Liver (tissue), 9 donors: ENCODE results near the gene VRTN. TPM values are rescaled to one million over a fixed set of nuclear protein-coding genes. Genes with fewer than 3 reads are reported as not detected.

Experiments used
- DNase-seq: peaks from one replicate; pipeline ENCODE4 v3.0.0-alpha.2; 2017; ENCODE audit warnings: low spot score
- H3K27ac ChIP-seq, 2 donors: one replicate each; pipeline ENCODE4 v1.7.0; 2013; ENCODE audit warnings: inconsistent platforms in 2 of 2, low read length in 2 of 2, control low read depth in 1 of 2, low read depth in 1 of 2, mild to moderate bottlenecking in 1 of 2
- H3K27me3 ChIP-seq, 4 donors: one replicate each; pipeline versions ENCODE4 v1.6.1 to v1.7.0; 2013; ENCODE audit warnings: low read length in 3 of 4, inconsistent platforms in 1 of 4, mild to moderate bottlenecking in 1 of 4, moderate library complexity in 1 of 4; ENCODE audit not compliant: control insufficient read depth in 4 of 4, insufficient read depth in 4 of 4
- H3K36me3 ChIP-seq, 4 donors: one replicate each; pipeline versions ENCODE4 v1.6.1 to v1.7.0; 2013; ENCODE audit warnings: low read length in 3 of 4, mild to moderate bottlenecking in 3 of 4, low read depth in 1 of 4, moderate library complexity in 1 of 4; ENCODE audit not compliant: control insufficient read depth in 4 of 4, insufficient read depth in 3 of 4
- H3K4me1 ChIP-seq, 4 donors: one replicate each; pipeline versions ENCODE4 v1.6.1 to v1.7.0; 2013; ENCODE audit warnings: low read length in 3 of 4, mild to moderate bottlenecking in 3 of 4, moderate library complexity in 1 of 4; ENCODE audit not compliant: control insufficient read depth in 4 of 4, insufficient read depth in 4 of 4
- H3K4me3 ChIP-seq, 3 donors: one replicate each; pipeline versions ENCODE4 v1.6.1 to v1.7.0; 2013; ENCODE audit warnings: low read length in 3 of 3, control low read depth in 1 of 3, low read depth in 1 of 3, mild to moderate bottlenecking in 1 of 3
- H3K9ac ChIP-seq, 2 donors: one replicate each; pipeline ENCODE4 v1.7.0; 2013; ENCODE audit warnings: low read length in 2 of 2, mild to moderate bottlenecking in 2 of 2, moderate library complexity in 2 of 2, control low read depth in 1 of 2, low read depth in 1 of 2
- H3K9me3 ChIP-seq, 4 donors: one replicate each; pipeline versions ENCODE4 v1.6.1 to v1.7.0; 2013; ENCODE audit warnings: low read length in 3 of 4; ENCODE audit not compliant: control insufficient read depth in 4 of 4
- ATF3 ChIP-seq: IDR thresholded peaks from 2 replicates; pipeline ENCODE4 v1.6.1; 2016; ENCODE audit warnings: antibody characterized with exemption
- CTCF ChIP-seq: fragments of 150-350 bp; IDR thresholded peaks from 2 replicates; pipeline ENCODE4 v1.5.1; 2017; ENCODE audit warnings: improper control_type of control experiment, low read depth, low read length; ENCODE audit not compliant: missing input control
- FOXA1 ChIP-seq: IDR thresholded peaks from 2 replicates; pipeline ENCODE4 v1.6.1; 2016; ENCODE audit warnings: antibody characterized with exemption
- FOXA2 ChIP-seq: IDR thresholded peaks from 2 replicates; pipeline ENCODE4 v1.6.1; 2016; ENCODE audit warnings: antibody characterized with exemption
- GABPA ChIP-seq, 2 donors: IDR thresholded peaks in 1 of 2; conservative IDR thresholded peaks in 1 of 2; 2 replicates each; pipeline ENCODE4 v1.6.1; 2016; ENCODE audit warnings: antibody characterized with exemption in 2 of 2, mild to moderate bottlenecking in 1 of 2, moderate library complexity in 1 of 2
- HNF4A ChIP-seq, 2 donors: conservative IDR thresholded peaks; 2 replicates each; pipeline ENCODE4 v1.6.1; 2016; ENCODE audit warnings: antibody characterized with exemption in 2 of 2, mild to moderate bottlenecking in 2 of 2
- HNF4G ChIP-seq: IDR thresholded peaks from 2 replicates; pipeline ENCODE4 v1.6.1; 2016; ENCODE audit warnings: antibody characterized with exemption
- JUND ChIP-seq, 2 donors: IDR thresholded peaks; 2 replicates each; pipeline ENCODE4 v1.6.1; 2016; ENCODE audit warnings: antibody characterized with exemption in 2 of 2
- MAX ChIP-seq: IDR thresholded peaks from 2 replicates; pipeline ENCODE4 v1.6.1; 2016; ENCODE audit warnings: antibody characterized with exemption
- NR2F2 ChIP-seq: IDR thresholded peaks from 2 replicates; pipeline ENCODE4 v1.6.1; 2016; ENCODE audit warnings: antibody characterized with exemption
- RAD21 ChIP-seq, 2 donors: IDR thresholded peaks; 2 replicates each; pipeline ENCODE4 v1.6.1; 2016; ENCODE audit warnings: antibody characterized with exemption in 2 of 2, mild to moderate bottlenecking in 2 of 2
- REST ChIP-seq: IDR thresholded peaks from 2 replicates; pipeline ENCODE4 v1.6.1; 2016; ENCODE audit warnings: antibody characterized with exemption, mild to moderate bottlenecking
- RXRA ChIP-seq, 2 donors: IDR thresholded peaks; 2 replicates each; pipeline ENCODE4 v1.6.1; 2017 to 2018; ENCODE audit warnings: antibody characterized with exemption in 2 of 2, mild to moderate bottlenecking in 1 of 2
- TAF1 ChIP-seq: conservative IDR thresholded peaks from 2 replicates; pipeline ENCODE4 v1.6.1; 2016; ENCODE audit warnings: antibody characterized with exemption, mild to moderate bottlenecking
- YY1 ChIP-seq: IDR thresholded peaks from 2 replicates; pipeline ENCODE4 v1.6.1; 2016; ENCODE audit warnings: antibody characterized with exemption, mild to moderate bottlenecking
- ZBTB33 ChIP-seq: IDR thresholded peaks from 2 replicates; pipeline ENCODE4 v1.6.1; 2016; ENCODE audit warnings: antibody characterized with exemption
- WGBS: extraction: QIAGEN DNeasy Blood & Tissue Kit; methylation state at CpG from one replicate; pipeline ENCODE4 v1.1.7; 2013; 5-methylcytosine and 5-hydroxymethylcytosine counted together
- polyA plus RNA-seq, 2 donors: library from polyadenylated mRNA; stranded (reverse) in 1 of 2; unstranded in 1 of 2; fragments of 200-250 nt in 1 of 2; fragments of >200 nt in 1 of 2; fragmentation: Nextera tagmentation in 1 of 2; extraction: Ambion mirVana in 1 of 2; gene quantifications; one replicate each; pipeline versions ENCODE4 v1.2.1 to v1.2.3, GENCODE V29; 2013 to 2015
- total RNA-seq, 2 donors: library from RNA; depleted of rRNA; stranded (reverse); fragments of >200 nt; gene quantifications; one replicate each; pipeline ENCODE4 v1.2.3, GENCODE V29; 2014
- donor health status: healthy.
- donor health status: healthy.
- donor health status: healthy.
- donor health status: healthy.
- donor health status: healthy.

VRTN gene
- total and polyA plus RNA-seq, 4 donors, result not detected

- H3K27me3 ChIP-seq, result no peaks in the 10 kb centered on the region
- no peaks in the 10 kb centered on the region for H3K9me3 ChIP-seq
- H3K4me3 ChIP-seq, result no peak overlapping the region
- WGBS, result 67% methylated on average over 4 of the region's 4 CpGs
- peaks cover 0 to 8% (median 2%) of the 10 kb centered on the region in 4 donors for H3K4me1 ChIP-seq
- H3K27ac ChIP-seq, result no peak overlapping the region
- H3K36me3 ChIP-seq, result no peaks in the 10 kb centered on the region
- TF ChIP-seq NR2F2, result no peak
- TF ChIP-seq MAX, result no peak
- TF ChIP-seq FOXA2, result no peak
- TF ChIP-seq GABPA (IDR thresholded peaks at IDR 0.05 in 1 of 2, conservative IDR thresholded peaks at IDR 0.05 in 1 of 2), result no peak
- TF ChIP-seq JUND (IDR thresholded peaks at IDR 0.05), result no peak
- no peak for TF ChIP-seq ATF3
- no peak for TF ChIP-seq RAD21 (IDR thresholded peaks at IDR 0.05)
- TF ChIP-seq ZBTB33, result no peak
- no peak for TF ChIP-seq HNF4G
- TF ChIP-seq HNF4A (conservative IDR thresholded peaks at IDR 0.05), result no peak
- TF ChIP-seq TAF1, result no peak
- TF ChIP-seq RXRA (IDR thresholded peaks at IDR 0.05), result no peak
- no peak for TF ChIP-seq REST
- TF ChIP-seq YY1, result no peak
- TF ChIP-seq CTCF, result no peak
- TF ChIP-seq FOXA1, result no peak
- no peak for DNase-seq
- no peak overlapping the region for H3K9ac ChIP-seq
Observed at GRCh38 chr14:74405663-74406062, 57.4 kb downstream of the VRTN start.
